GM23338 (cell line): Measurements from ENCODE around the gene GMPPA. TPM values are rescaled to one million over a fixed set of nuclear protein-coding genes. Genes with fewer than 3 reads are reported as not detected.

Source experiments
- ATAC-seq: fragments of 200-7000 bp; cut with Tn5 transposase; 3 replicates; pipeline ENCODE4 v1.9.1; 2020
- DNase-seq: peaks from one replicate; pipeline ENCODE4 v3.0.0-alpha.2; 2015; ENCODE audit warnings: low spot score
- H2AFZ ChIP-seq: fragments of 200-600 bp; sonication (generic); 2 replicates; pipeline ENCODE4 v1.8.0; 2016; ENCODE audit warnings: antibody characterized with exemption, mild to moderate bottlenecking, moderate library complexity
- H3F3A ChIP-seq: fragments of 200-600 bp; sonication (generic); replicated peaks from 2 replicates; pipeline ENCODE4 v1.8.0; 2017; ENCODE audit warnings: antibody characterized with exemption, mixed run types, low read depth
- H3K27ac ChIP-seq: fragments of 200-600 bp; sonication (generic); 2 replicates; pipeline ENCODE4 v1.6.1; 2016; ENCODE audit warnings: low read depth
- H3K27me3 ChIP-seq: fragments of 200-600 bp; sonication (generic); 2 replicates; pipeline ENCODE4 v1.8.0; 2016; ENCODE audit warnings: mild to moderate bottlenecking, mixed run types, moderate library complexity; ENCODE audit not compliant: insufficient read depth
- H3K36me3 ChIP-seq: fragments of 200-600 bp; sonication (generic); 2 replicates; pipeline ENCODE4 v1.8.0; 2016; ENCODE audit warnings: mild to moderate bottlenecking; ENCODE audit not compliant: insufficient read depth
- H3K4me1 ChIP-seq: fragments of 200-600 bp; sonication (generic); 2 replicates; pipeline ENCODE4 v1.8.0; 2016; ENCODE audit warnings: mild to moderate bottlenecking, moderate library complexity; ENCODE audit not compliant: insufficient read depth
- H3K4me2 ChIP-seq: fragments of 200-600 bp; sonication (generic); 2 replicates; pipeline ENCODE4 v1.7.1; 2017; ENCODE audit warnings: mixed run types
- H3K4me3 ChIP-seq: fragments of 200-600 bp; sonication (generic); 2 replicates; pipeline ENCODE4 v1.6.1; 2016; ENCODE audit warnings: mixed run types
- H3K79me2 ChIP-seq: fragments of 200-600 bp; sonication (generic); replicated peaks from 2 replicates; pipeline ENCODE4 v1.8.0; 2017; ENCODE audit warnings: mild to moderate bottlenecking; ENCODE audit not compliant: insufficient read depth
- H3K9me2 ChIP-seq: fragments of 200-600 bp; sonication (generic); 2 replicates; pipeline ENCODE4 v1.8.0; 2017; ENCODE audit not compliant: insufficient read depth
- H4K20me1 ChIP-seq: fragments of 200-600 bp; sonication (generic); replicated peaks from 2 replicates; pipeline ENCODE4 v1.8.0; 2017; ENCODE audit warnings: mild to moderate bottlenecking; ENCODE audit not compliant: insufficient read depth
- H3K27ac Mint-ChIP-seq: 2 replicates; pipeline ENCODE4 v1.8.0; 2020; ENCODE audit warnings: inconsistent platforms, mild to moderate bottlenecking, moderate library complexity, mixed read lengths
- H3K27me3 Mint-ChIP-seq: 3 replicates; pipeline ENCODE4 v1.8.0; 2022; ENCODE audit warnings: low read depth, mild to moderate bottlenecking, moderate library complexity, mixed read lengths, inconsistent platforms; ENCODE audit not compliant: insufficient read depth, poor library complexity
- H3K36me3 Mint-ChIP-seq: 3 replicates; pipeline ENCODE4 v1.8.0; 2021; ENCODE audit warnings: low read depth, mild to moderate bottlenecking, inconsistent platforms, moderate library complexity, mixed read lengths
- H3K4me1 Mint-ChIP-seq: 3 replicates; pipeline ENCODE4 v1.8.0; 2020; ENCODE audit warnings: mild to moderate bottlenecking, inconsistent platforms, mixed read lengths
- H3K4me3 Mint-ChIP-seq: 3 replicates; pipeline ENCODE4 v1.8.0; 2021; ENCODE audit warnings: moderate library complexity, mild to moderate bottlenecking, inconsistent platforms, mixed read lengths
- H3K9me3 Mint-ChIP-seq: 3 replicates; pipeline ENCODE4 v1.8.0; 2020; ENCODE audit warnings: moderate library complexity, mild to moderate bottlenecking, inconsistent platforms, mixed read lengths
- CREB1 ChIP-seq: fragments of 250-450 bp; sonication (Bioruptor Pico); IDR thresholded peaks from 2 replicates; pipeline ENCODE4 v1.5.0; 2020; ENCODE audit warnings: low read depth, mild to moderate bottlenecking, moderate library complexity
- EZH2 ChIP-seq: fragments of 200-600 bp; sonication (generic); IDR thresholded peaks from one replicate; pipeline ENCODE4 v1.8.0; 2017; ENCODE audit warnings: antibody characterized with exemption, mild to moderate bottlenecking, low read depth; ENCODE audit not compliant: unreplicated experiment
- EZH2phosphoT487 ChIP-seq: fragments of 200-600 bp; sonication (generic); IDR thresholded peaks from one replicate; pipeline ENCODE4 v1.8.1; 2018; ENCODE audit warnings: antibody characterized with exemption; ENCODE audit not compliant: unreplicated experiment
- JUNB ChIP-seq: IDR thresholded peaks from one replicate; pipeline ENCODE4 v1.6.1; 2016; ENCODE audit warnings: antibody characterized with exemption; ENCODE audit not compliant: unreplicated experiment
- NANOG ChIP-seq: IDR thresholded peaks from 2 replicates; pipeline ENCODE4 v1.6.1; 2016; ENCODE audit warnings: antibody characterized with exemption, borderline replicate concordance
- POLR2AphosphoS5 ChIP-seq: IDR thresholded peaks from 2 replicates; pipeline ENCODE4 v1.6.1; 2016; ENCODE audit warnings: antibody characterized with exemption, low read depth
- STAT1 ChIP-seq: IDR thresholded peaks from one replicate; pipeline ENCODE4 v1.6.1; 2016; ENCODE audit warnings: antibody characterized with exemption; ENCODE audit not compliant: unreplicated experiment
- ZNF114 ChIP-seq: fragments of 250-450 bp; sonication (Bioruptor Pico); IDR thresholded peaks from 2 replicates; pipeline ENCODE4 v1.5.0; 2020; ENCODE audit warnings: mild to moderate bottlenecking, moderate library complexity
- ZNF331 ChIP-seq: fragments of 250-450 bp; sonication (Bioruptor Pico); IDR thresholded peaks from 2 replicates; pipeline ENCODE4 v1.5.0; 2020; ENCODE audit warnings: low read depth, mild to moderate bottlenecking, moderate library complexity
- polyA plus RNA-seq: library from polyadenylated mRNA; unstranded; fragments of >200 nt; fragmentation: Nextera tagmentation; extraction: Ambion mirVana; gene quantifications from 2 replicates; pipeline ENCODE4 v1.2.1, GENCODE V29; 2016
- total RNA-seq: library from RNA; depleted of rRNA; stranded (reverse); fragments of >200 nt; shearing (Covaris generic); gene quantifications from 2 replicates; pipeline ENCODE4 v1.2.3, GENCODE V29; 2014
- TF ChIP-seq, protein P1 (sequence below): IDR thresholded peaks from 2 replicates; pipeline ENCODE4 v1.6.1; 2016; ENCODE audit warnings: antibody characterized with exemption
- TF ChIP-seq, protein P2 (sequence below): fragments of 250-450 bp; sonication (Bioruptor Pico); IDR thresholded peaks from 2 replicates; pipeline ENCODE4 v1.5.0; 2020; ENCODE audit warnings: mild to moderate bottlenecking, moderate library complexity
- TF ChIP-seq, protein P3 (sequence below): IDR thresholded peaks from one replicate; pipeline ENCODE4 v1.6.1; 2018; ENCODE audit warnings: antibody characterized with exemption; ENCODE audit not compliant: unreplicated experiment
- TF ChIP-seq, protein P4 (sequence below), 2 experiments: fragments of 200-600 bp in 1 of 2; sonication (generic) in 1 of 2; conservative IDR thresholded peaks; 2 replicates each; pipeline versions ENCODE4 v1.5.1 to v1.6.1; 2016 to 2017; ENCODE audit warnings: antibody characterized with exemption in 2 of 2, low read depth in 2 of 2, mild to moderate bottlenecking in 2 of 2, moderate library complexity in 1 of 2

Gene GMPPA
- total and polyA plus RNA-seq, 2 experiments from 2014 or later, result 27.0 to 33.8 TPM

DNA sequence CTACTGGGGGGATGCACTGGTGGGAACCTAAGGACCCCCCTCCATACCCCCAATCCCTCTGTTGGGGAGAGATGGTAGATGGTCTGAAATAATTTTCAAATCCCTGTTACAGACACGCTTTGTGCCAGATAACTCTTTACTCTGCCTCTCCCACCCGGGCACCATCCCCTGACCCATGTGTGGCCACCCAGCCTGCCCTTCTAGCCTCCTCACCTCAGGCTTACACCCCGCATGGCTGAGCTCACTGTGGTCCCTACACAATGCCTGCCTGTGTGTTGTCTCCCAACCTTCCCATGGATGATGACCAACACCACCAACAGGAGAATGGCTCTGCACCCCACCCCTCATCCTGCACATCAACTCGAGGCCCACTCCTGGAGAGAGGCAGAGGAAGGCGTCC, 49.1 kb upstream of the GMPPA start:
- no peak overlapping the region for H3K27ac ChIP-seq
- H3K27me3 ChIP-seq, result peaks cover 26% of the 10 kb centered on the region
- no peak for ATAC-seq
- no peak for DNase-seq
- H4K20me1 ChIP-seq, result no peaks in the 10 kb centered on the region; the same call in 1 of the 2 replicates
- Mint-ChIP-seq H3K9me3 (no peaks in the 10 kb centered on the region), H3K27ac (no peak overlapping the region), H3K4me1 (peaks cover 37% of the 10 kb centered on the region), H3K36me3 (peaks cover 5% of the 10 kb centered on the region; the same call in 2 of the 3 replicates), H3K4me3 (peak overlapping the region; percentile 45; the same call in 1 of the 3 replicates), H3K27me3 (peaks cover 33% of the 10 kb centered on the region)
- TF ChIP-seq ZNF114 (no peak), STAT1 (no peak), POLR2AphosphoS5 (no peak), EZH2phosphoT487 (no peak), ZNF331 (no peak), EZH2 (no peak), NANOG (no peak), CREB1 (CRISPR knock-in tag) (no peak), JUNB (no peak)
- TF ChIP-seq, protein P1, sequence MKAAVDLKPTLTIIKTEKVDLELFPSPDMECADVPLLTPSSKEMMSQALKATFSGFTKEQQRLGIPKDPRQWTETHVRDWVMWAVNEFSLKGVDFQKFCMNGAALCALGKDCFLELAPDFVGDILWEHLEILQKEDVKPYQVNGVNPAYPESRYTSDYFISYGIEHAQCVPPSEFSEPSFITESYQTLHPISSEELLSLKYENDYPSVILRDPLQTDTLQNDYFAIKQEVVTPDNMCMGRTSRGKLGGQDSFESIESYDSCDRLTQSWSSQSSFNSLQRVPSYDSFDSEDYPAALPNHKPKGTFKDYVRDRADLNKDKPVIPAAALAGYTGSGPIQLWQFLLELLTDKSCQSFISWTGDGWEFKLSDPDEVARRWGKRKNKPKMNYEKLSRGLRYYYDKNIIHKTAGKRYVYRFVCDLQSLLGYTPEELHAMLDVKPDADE, result no peak
- TF ChIP-seq, protein P2, sequence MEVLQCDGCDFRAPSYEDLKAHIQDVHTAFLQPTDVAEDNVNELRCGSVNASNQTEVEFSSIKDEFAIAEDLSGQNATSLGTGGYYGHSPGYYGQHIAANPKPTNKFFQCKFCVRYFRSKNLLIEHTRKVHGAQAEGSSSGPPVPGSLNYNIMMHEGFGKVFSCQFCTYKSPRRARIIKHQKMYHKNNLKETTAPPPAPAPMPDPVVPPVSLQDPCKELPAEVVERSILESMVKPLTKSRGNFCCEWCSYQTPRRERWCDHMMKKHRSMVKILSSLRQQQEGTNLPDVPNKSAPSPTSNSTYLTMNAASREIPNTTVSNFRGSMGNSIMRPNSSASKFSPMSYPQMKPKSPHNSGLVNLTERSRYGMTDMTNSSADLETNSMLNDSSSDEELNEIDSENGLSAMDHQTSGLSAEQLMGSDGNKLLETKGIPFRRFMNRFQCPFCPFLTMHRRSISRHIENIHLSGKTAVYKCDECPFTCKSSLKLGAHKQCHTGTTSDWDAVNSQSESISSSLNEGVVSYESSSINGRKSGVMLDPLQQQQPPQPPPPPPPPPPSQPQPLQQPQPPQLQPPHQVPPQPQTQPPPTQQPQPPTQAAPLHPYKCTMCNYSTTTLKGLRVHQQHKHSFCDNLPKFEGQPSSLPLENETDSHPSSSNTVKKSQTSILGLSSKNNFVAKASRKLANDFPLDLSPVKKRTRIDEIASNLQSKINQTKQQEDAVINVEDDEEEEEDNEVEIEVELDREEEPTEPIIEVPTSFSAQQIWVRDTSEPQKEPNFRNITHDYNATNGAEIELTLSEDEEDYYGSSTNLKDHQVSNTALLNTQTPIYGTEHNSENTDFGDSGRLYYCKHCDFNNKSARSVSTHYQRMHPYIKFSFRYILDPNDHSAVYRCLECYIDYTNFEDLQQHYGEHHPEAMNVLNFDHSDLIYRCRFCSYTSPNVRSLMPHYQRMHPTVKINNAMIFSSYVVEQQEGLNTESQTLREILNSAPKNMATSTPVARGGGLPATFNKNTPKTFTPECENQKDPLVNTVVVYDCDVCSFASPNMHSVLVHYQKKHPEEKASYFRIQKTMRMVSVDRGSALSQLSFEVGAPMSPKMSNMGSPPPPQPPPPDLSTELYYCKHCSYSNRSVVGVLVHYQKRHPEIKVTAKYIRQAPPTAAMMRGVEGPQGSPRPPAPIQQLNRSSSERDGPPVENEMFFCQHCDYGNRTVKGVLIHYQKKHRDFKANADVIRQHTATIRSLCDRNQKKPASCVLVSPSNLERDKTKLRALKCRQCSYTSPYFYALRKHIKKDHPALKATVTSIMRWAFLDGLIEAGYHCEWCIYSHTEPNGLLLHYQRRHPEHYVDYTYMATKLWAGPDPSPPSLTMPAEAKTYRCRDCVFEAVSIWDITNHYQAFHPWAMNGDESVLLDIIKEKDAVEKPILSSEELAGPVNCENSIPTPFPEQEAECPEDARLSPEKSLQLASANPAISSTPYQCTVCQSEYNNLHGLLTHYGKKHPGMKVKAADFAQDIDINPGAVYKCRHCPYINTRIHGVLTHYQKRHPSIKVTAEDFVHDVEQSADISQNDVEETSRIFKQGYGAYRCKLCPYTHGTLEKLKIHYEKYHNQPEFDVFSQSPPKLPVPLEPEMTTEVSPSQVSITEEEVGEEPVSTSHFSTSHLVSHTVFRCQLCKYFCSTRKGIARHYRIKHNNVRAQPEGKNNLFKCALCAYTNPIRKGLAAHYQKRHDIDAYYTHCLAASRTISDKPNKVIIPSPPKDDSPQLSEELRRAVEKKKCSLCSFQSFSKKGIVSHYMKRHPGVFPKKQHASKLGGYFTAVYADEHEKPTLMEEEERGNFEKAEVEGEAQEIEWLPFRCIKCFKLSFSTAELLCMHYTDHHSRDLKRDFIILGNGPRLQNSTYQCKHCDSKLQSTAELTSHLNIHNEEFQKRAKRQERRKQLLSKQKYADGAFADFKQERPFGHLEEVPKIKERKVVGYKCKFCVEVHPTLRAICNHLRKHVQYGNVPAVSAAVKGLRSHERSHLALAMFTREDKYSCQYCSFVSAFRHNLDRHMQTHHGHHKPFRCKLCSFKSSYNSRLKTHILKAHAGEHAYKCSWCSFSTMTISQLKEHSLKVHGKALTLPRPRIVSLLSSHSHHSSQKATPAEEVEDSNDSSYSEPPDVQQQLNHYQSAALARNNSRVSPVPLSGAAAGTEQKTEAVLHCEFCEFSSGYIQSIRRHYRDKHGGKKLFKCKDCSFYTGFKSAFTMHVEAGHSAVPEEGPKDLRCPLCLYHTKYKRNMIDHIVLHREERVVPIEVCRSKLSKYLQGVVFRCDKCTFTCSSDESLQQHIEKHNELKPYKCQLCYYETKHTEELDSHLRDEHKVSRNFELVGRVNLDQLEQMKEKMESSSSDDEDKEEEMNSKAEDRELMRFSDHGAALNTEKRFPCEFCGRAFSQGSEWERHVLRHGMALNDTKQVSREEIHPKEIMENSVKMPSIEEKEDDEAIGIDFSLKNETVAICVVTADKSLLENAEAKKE, result no peak
- TF ChIP-seq, protein P3, sequence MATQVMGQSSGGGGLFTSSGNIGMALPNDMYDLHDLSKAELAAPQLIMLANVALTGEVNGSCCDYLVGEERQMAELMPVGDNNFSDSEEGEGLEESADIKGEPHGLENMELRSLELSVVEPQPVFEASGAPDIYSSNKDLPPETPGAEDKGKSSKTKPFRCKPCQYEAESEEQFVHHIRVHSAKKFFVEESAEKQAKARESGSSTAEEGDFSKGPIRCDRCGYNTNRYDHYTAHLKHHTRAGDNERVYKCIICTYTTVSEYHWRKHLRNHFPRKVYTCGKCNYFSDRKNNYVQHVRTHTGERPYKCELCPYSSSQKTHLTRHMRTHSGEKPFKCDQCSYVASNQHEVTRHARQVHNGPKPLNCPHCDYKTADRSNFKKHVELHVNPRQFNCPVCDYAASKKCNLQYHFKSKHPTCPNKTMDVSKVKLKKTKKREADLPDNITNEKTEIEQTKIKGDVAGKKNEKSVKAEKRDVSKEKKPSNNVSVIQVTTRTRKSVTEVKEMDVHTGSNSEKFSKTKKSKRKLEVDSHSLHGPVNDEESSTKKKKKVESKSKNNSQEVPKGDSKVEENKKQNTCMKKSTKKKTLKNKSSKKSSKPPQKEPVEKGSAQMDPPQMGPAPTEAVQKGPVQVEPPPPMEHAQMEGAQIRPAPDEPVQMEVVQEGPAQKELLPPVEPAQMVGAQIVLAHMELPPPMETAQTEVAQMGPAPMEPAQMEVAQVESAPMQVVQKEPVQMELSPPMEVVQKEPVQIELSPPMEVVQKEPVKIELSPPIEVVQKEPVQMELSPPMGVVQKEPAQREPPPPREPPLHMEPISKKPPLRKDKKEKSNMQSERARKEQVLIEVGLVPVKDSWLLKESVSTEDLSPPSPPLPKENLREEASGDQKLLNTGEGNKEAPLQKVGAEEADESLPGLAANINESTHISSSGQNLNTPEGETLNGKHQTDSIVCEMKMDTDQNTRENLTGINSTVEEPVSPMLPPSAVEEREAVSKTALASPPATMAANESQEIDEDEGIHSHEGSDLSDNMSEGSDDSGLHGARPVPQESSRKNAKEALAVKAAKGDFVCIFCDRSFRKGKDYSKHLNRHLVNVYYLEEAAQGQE, result no peak
- TF ChIP-seq, protein P4, sequence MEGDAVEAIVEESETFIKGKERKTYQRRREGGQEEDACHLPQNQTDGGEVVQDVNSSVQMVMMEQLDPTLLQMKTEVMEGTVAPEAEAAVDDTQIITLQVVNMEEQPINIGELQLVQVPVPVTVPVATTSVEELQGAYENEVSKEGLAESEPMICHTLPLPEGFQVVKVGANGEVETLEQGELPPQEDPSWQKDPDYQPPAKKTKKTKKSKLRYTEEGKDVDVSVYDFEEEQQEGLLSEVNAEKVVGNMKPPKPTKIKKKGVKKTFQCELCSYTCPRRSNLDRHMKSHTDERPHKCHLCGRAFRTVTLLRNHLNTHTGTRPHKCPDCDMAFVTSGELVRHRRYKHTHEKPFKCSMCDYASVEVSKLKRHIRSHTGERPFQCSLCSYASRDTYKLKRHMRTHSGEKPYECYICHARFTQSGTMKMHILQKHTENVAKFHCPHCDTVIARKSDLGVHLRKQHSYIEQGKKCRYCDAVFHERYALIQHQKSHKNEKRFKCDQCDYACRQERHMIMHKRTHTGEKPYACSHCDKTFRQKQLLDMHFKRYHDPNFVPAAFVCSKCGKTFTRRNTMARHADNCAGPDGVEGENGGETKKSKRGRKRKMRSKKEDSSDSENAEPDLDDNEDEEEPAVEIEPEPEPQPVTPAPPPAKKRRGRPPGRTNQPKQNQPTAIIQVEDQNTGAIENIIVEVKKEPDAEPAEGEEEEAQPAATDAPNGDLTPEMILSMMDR (conservative IDR thresholded peaks at IDR 0.05; ENCODE audit: low read depth in 2 of 2), result no peak
- H3K36me3 ChIP-seq, result no peaks in the 10 kb centered on the region
- H2AFZ ChIP-seq, result no peak overlapping the region
- H3K9me2 ChIP-seq, result no peaks in the 10 kb centered on the region
- no peaks in the 10 kb centered on the region for H3K79me2 ChIP-seq
- peak overlapping the region; percentile 85; the same call in 1 of the 2 replicates for H3K4me2 ChIP-seq
- H3K4me3 ChIP-seq, result peak overlapping the region; percentile 56
- 0 out of 2 replicates have a peak, but pooled peaks cover 4% of the 10 kb centered on the region for H3F3A ChIP-seq
- peaks cover 31% of the 10 kb centered on the region for H3K4me1 ChIP-seq
